Mesodermal cell (in vitro differentiated cells): ENCODE data around the gene PLXDC2.

ENCODE experiments used
- H3K27ac ChIP-seq: 2 replicates; pipeline ENCODE4 v1.7.0; 2013; ENCODE audit warnings: mild to moderate bottlenecking, low read depth, low read length, moderate library complexity; ENCODE audit not compliant: severe bottlenecking
- H3K36me3 ChIP-seq: 2 replicates; pipeline ENCODE4 v1.7.1; 2013; ENCODE audit warnings: mild to moderate bottlenecking, low read length, moderate library complexity; ENCODE audit not compliant: control insufficient read depth, insufficient read depth
- H3K4me1 ChIP-seq: one replicate; pipeline ENCODE4 v1.7.1; 2013; ENCODE audit warnings: mild to moderate bottlenecking, low read length; ENCODE audit not compliant: insufficient read depth, control insufficient read depth, poor library complexity, severe bottlenecking
- H3K4me3 ChIP-seq: 2 replicates; pipeline ENCODE4 v1.7.0; 2013; ENCODE audit warnings: low read length, control low read depth, mild to moderate bottlenecking; ENCODE audit not compliant: insufficient read depth, poor library complexity, severe bottlenecking; ENCODE audit errors: extremely low read depth
- H3K9me3 ChIP-seq: 2 replicates; pipeline ENCODE4 v1.7.1; 2013; ENCODE audit warnings: mild to moderate bottlenecking, low read length, moderate library complexity; ENCODE audit not compliant: control insufficient read depth
- WGBS, 2 experiments: methylation state at CpG; one replicate each; pipeline ENCODE4 v1.1.5; 2013; ENCODE audit warnings: missing lambda C conversion rate in 2 of 2; ENCODE audit not compliant: insufficient coverage in 2 of 2; 5-methylcytosine and 5-hydroxymethylcytosine counted together

Gene PLXDC2

GRCh38 chr10:19877466-19878255 lies 61.4 kb downstream of the PLXDC2 start:
- no peak overlapping the region for H3K4me3 ChIP-seq
- no peak overlapping the region for H3K27ac ChIP-seq
- H3K36me3 ChIP-seq: no peaks in the 10 kb centered on the region
- peaks cover 2% of the 10 kb centered on the region for H3K4me1 ChIP-seq
- no peaks in the 10 kb centered on the region for H3K9me3 ChIP-seq
- WGBS, 2 experiments: 92 to 97% methylated on average over 7 of the region's 8 CpGs

GRCh38 chr10:19882621-19883020 lies 66.4 kb downstream of the PLXDC2 start:
- no peak overlapping the region for H3K27ac ChIP-seq
- no peaks in the 10 kb centered on the region for H3K9me3 ChIP-seq
- no peaks in the 10 kb centered on the region for H3K4me1 ChIP-seq
- no peaks in the 10 kb centered on the region for H3K36me3 ChIP-seq
- WGBS, 2 experiments: 93 to 100% methylated on average over 1 to 2 of the region's 5 CpGs
- no peak overlapping the region for H3K4me3 ChIP-seq

GRCh38 chr10:19888061-19888660 lies 71.9 kb downstream of the PLXDC2 start:
- Histone ChIP-seq H3K4me3 (no peak overlapping the region), H3K36me3 (no peaks in the 10 kb centered on the region), H3K9me3 (no peaks in the 10 kb centered on the region), H3K27ac (no peak overlapping the region), H3K4me1 (peaks cover 5% of the 10 kb centered on the region)
- WGBS, 2 experiments: 90 to 93% methylated on average over 2 of the region's 3 CpGs

- WGBS, 2 experiments: 86 to 100% methylated on average over 1 to 2 of the region's 2 CpGs
- Histone ChIP-seq H3K4me3 (no peak overlapping the region), H3K36me3 (no peaks in the 10 kb centered on the region), H3K4me1 (peaks cover 5% of the 10 kb centered on the region), H3K27ac (no peak overlapping the region), H3K9me3 (no peaks in the 10 kb centered on the region)
These were observed 73.0 kb downstream of the PLXDC2 start for GRCh38 chr10:19889256-19889655.

GRCh38 chr10:19891429-19891828 lies 75.2 kb downstream of the PLXDC2 start:
- no peaks in the 10 kb centered on the region for H3K9me3 ChIP-seq
- WGBS, 2 experiments: 50% methylated on average over 1 of the region's 6 CpGs; no CpG with 5 or more reads in 1 of the 2 experiments
- no peaks in the 10 kb centered on the region for H3K36me3 ChIP-seq
- H3K27ac ChIP-seq: no peak overlapping the region
- no peak overlapping the region for H3K4me3 ChIP-seq
- H3K4me1 ChIP-seq: peaks cover 5% of the 10 kb centered on the region

- Histone ChIP-seq H3K36me3 (no peaks in the 10 kb centered on the region), H3K9me3 (no peaks in the 10 kb centered on the region), H3K27ac (no peak overlapping the region), H3K4me3 (no peak overlapping the region), H3K4me1 (peaks cover 5% of the 10 kb centered on the region)
- 96 to 100% methylated on average over 1 to 3 of the region's 4 CpGs for WGBS, 2 experiments
These were observed 76.0 kb downstream of the PLXDC2 start for GRCh38 chr10:19892270-19892669.

GRCh38 chr10:19892677-19893076 lies 76.4 kb downstream of the PLXDC2 start:
- 86% methylated on average over 1 of the region's 5 CpGs; no CpG with 5 or more reads in 1 of the 2 experiments for WGBS, 2 experiments
- Histone ChIP-seq H3K4me1 (peaks cover 5% of the 10 kb centered on the region), H3K27ac (no peak overlapping the region)

GRCh38 chr10:19895500-19895899 lies 79.3 kb downstream of the PLXDC2 start:
- H3K4me3 ChIP-seq: no peak overlapping the region
- no peaks in the 10 kb centered on the region for H3K9me3 ChIP-seq
- H3K27ac ChIP-seq: no peak overlapping the region
- peaks cover 5% of the 10 kb centered on the region for H3K4me1 ChIP-seq
- H3K36me3 ChIP-seq: no peaks in the 10 kb centered on the region
- WGBS, 2 experiments: 89 to 90% methylated on average over 3 of the region's 3 CpGs

More at GRCh38 chr10:19892677-19893076, 76.4 kb downstream of the PLXDC2 start:
- Histone ChIP-seq H3K36me3 (no peaks in the 10 kb centered on the region), H3K4me3 (no peak overlapping the region), H3K9me3 (no peaks in the 10 kb centered on the region)

GRCh38 chr10:19902456-19902855 lies 86.2 kb downstream of the PLXDC2 start:
- H3K27ac ChIP-seq: no peak overlapping the region
- WGBS, 2 experiments: no CpG with 5 or more reads among the region's 2 CpGs
- peaks cover 4% of the 10 kb centered on the region for H3K4me1 ChIP-seq
- H3K36me3 ChIP-seq: no peaks in the 10 kb centered on the region
- no peaks in the 10 kb centered on the region for H3K9me3 ChIP-seq
- H3K4me3 ChIP-seq: no peak overlapping the region

- peak overlapping the region; percentile 8 for H3K27ac ChIP-seq
- H3K4me1 ChIP-seq: peaks cover 4% of the 10 kb centered on the region
- no peaks in the 10 kb centered on the region for H3K9me3 ChIP-seq
- no peaks in the 10 kb centered on the region for H3K36me3 ChIP-seq
- no peak overlapping the region for H3K4me3 ChIP-seq
- no CpG with 5 or more reads among the region's 1 CpG for WGBS, 2 experiments
These were observed 88.0 kb downstream of the PLXDC2 start for GRCh38 chr10:19904202-19904661.
